Astrocyte (in vitro differentiated cells and primary cell): ENCODE measurements around the gene HACD4.

ENCODE experiments used
- CTCF ChIP-seq: IDR thresholded peaks from 2 replicates; pipeline ENCODE4 v1.5.1; 2011; ENCODE audit warnings: low read depth, mild to moderate bottlenecking, inconsistent platforms, low read length, moderate library complexity; ENCODE audit not compliant: insufficient read depth
- EZH2 ChIP-seq: IDR thresholded peaks from 2 replicates; pipeline ENCODE4 v1.6.1; 2012; ENCODE audit warnings: mild to moderate bottlenecking, low read length, inconsistent platforms; ENCODE audit not compliant: insufficient read depth

GRCh38 chr9:21015995-21016394 is 15.4 kb downstream of the HACD4 start:
- TF ChIP-seq CTCF (no peak), EZH2 (no peak)
